ENCODE results near the gene PPP1R2. TPM values are rescaled to one million over a fixed set of nuclear protein-coding genes. Genes with fewer than 3 reads are reported as not detected.

The PPP1R2 gene
- total and polyA plus RNA-seq, 10 donors = 30.7 to 168 (median 61.2) TPM

GRCh38 chr3:195554458-195554857 is 11.3 kb upstream of the PPP1R2 start:
- H3K27me3 ChIP-seq (replicated peaks in 1 of 7) = no peaks in the 10 kb centered on the region
- WGBS, 5 donors = 96 to 98% (median 96%) methylated on average over 15 of the region's 15 CpGs
- no peak overlapping the region for H3K4me3 ChIP-seq
- H3K36me3 ChIP-seq = no peaks in the 10 kb centered on the region
- no peak overlapping the region for H3K27ac ChIP-seq
- intact Hi-C loops (cut with DNase I; ENCODE audit: low total_unique reads) = loop anchor here (10.0 kb wide), 1 partner anchor 360 kb away; no protein-coding TSS in a partner anchor
- no peaks in the 10 kb centered on the region for H3K9me3 ChIP-seq
- peaks cover 5 to 38% (median 22%) of the 10 kb centered on the region in 6 donors for H3K4me1 ChIP-seq
- DNase-seq = no peak
- no peak for TF ChIP-seq CTCF (IDR thresholded peaks at IDR 0.05 in 8 of 11, conservative IDR thresholded peaks at IDR 0.05 in 3 of 11)
- TF ChIP-seq POLR2A (IDR thresholded peaks at IDR 0.05) = no peak
- no peak for TF ChIP-seq POLR2AphosphoS5 (IDR thresholded peaks at IDR 0.05)

GRCh38 chr3:195553268-195553667 is 10.1 kb upstream of the PPP1R2 start:
- DNase-seq = no peak
- Histone ChIP-seq H3K4me1 (peaks cover 11 to 45% (median 34%) of the 10 kb centered on the region in 6 donors), H3K9me3 (no peaks in the 10 kb centered on the region), H3K27ac (peak overlapping the region in 3 of 8 donors; percentile 75 to 91 (median 85)), H3K36me3 (no peaks in the 10 kb centered on the region), H3K4me3 (no peak overlapping the region), H3K27me3 (replicated peaks in 1 of 7) (no peaks in the 10 kb centered on the region)
- TF ChIP-seq POLR2AphosphoS5 (IDR thresholded peaks at IDR 0.05) (no peak), POLR2A (IDR thresholded peaks at IDR 0.05) (no peak), CTCF (IDR thresholded peaks at IDR 0.05 in 8 of 11, conservative IDR thresholded peaks at IDR 0.05 in 3 of 11) (no peak)
- WGBS, 5 donors = 78 to 88% (median 82%) methylated on average over 7 of the region's 7 CpGs
- intact Hi-C loops (cut with DNase I; ENCODE audit: low total_unique reads) = loop anchor here (10.0 kb wide), 1 partner anchor 362 kb away; no protein-coding TSS in a partner anchor

- no peaks in the 10 kb centered on the region for H3K36me3 ChIP-seq
- WGBS, 5 donors = 68 to 82% (median 74%) methylated on average over 7 of the region's 7 CpGs
- H3K27me3 ChIP-seq (replicated peaks in 1 of 7) = no peaks in the 10 kb centered on the region
- TF ChIP-seq CTCF (IDR thresholded peaks at IDR 0.05 in 8 of 11, conservative IDR thresholded peaks at IDR 0.05 in 3 of 11) (no peak), POLR2AphosphoS5 (IDR thresholded peaks at IDR 0.05) (no peak), POLR2A (IDR thresholded peaks at IDR 0.05) (no peak)
- intact Hi-C loops (cut with DNase I; ENCODE audit: low total_unique reads) = loop anchor here (10.0 kb wide), 1 partner anchor 363 kb away; no protein-coding TSS in a partner anchor
- peaks cover 11 to 59% (median 42%) of the 10 kb centered on the region in 6 donors for H3K4me1 ChIP-seq
- peak; percentile 75 for DNase-seq
- H3K27ac ChIP-seq = peak overlapping the region; percentile 58 to 91 (median 82)
- H3K9me3 ChIP-seq = no peaks in the 10 kb centered on the region
- H3K4me3 ChIP-seq = no peak overlapping the region
These were observed 8.4 kb upstream of the PPP1R2 start for GRCh38 chr3:195551381-195551978.

GRCh38 chr3:195550723-195551122 is 7.6 kb upstream of the PPP1R2 start:
- no peaks in the 10 kb centered on the region for H3K36me3 ChIP-seq
- H3K4me1 ChIP-seq = peaks cover 11 to 65% (median 49%) of the 10 kb centered on the region in 6 donors
- DNase-seq = no peak
- peak overlapping the region in 1 of 8 donors; percentile 53 for H3K4me3 ChIP-seq
- peak overlapping the region; percentile 58 to 91 (median 82) for H3K27ac ChIP-seq
- no peaks in the 10 kb centered on the region for H3K27me3 ChIP-seq (replicated peaks in 1 of 7)
- H3K9me3 ChIP-seq = no peaks in the 10 kb centered on the region
- intact Hi-C loops (cut with DNase I; ENCODE audit: low total_unique reads) = loop anchor here (10.0 kb wide), 1 partner anchor 364 kb away; no protein-coding TSS in a partner anchor
- 46 to 65% (median 59%) methylated on average over 4 of the region's 4 CpGs for WGBS, 5 donors
- TF ChIP-seq CTCF (IDR thresholded peaks at IDR 0.05 in 8 of 11, conservative IDR thresholded peaks at IDR 0.05 in 3 of 11) (no peak), POLR2AphosphoS5 (IDR thresholded peaks at IDR 0.05) (no peak), POLR2A (IDR thresholded peaks at IDR 0.05) (no peak)

Measured in spleen (tissue), 11 donors.